ENCODE measurements around the gene SLC25A25.
"Not testable (repeated sequence)": the region's sequence is repeated elsewhere in the genome, so short reads cannot be mapped to it uniquely, and the experiment has no call there.

The SLC25A25 gene

DNA sequence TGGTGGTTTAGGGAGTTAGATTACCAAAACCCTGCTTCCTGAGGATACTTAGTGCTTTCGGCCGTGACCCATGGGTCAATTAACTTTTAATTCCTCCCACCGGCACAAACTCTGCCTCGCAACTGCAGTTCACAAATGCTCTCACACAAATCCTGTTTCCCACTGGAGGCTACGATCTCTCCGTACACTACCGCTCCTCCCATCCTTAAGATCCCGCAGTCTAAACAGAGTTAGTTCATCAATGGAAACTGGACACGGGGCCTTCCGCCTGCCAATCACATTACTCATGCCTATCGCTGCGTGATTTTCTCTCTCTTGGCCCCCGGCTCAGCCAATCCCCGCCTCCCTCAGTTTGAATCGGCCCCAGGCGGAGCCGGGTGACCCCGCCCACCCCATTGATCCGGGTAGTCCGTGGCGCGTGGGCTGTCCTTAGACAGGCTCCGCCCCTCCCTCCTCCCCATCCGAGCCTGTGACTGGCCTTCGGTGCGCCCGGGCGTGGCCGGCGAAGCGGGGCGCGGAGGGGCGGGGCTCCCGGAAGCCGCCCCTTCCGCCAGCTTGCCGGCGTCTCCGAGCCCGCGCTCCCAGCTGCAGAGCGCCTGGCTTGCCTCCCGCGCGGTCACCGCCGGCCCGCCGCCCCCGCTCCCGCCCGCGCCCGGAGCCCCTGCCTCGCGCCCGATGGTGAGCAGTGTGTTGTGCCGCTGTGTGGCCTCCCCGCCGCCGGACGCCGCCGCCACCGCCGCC, at the start of gene SLC25A25:
SLC25A25 (plus strand) TSS at position 588 of the 741 bp plus-strand sequence; CDS start at position 676, 88 bp downstream.
- peak in 55 of 56 donors; percentile 87 to 100 (median 99) for DNase-seq

DNA sequence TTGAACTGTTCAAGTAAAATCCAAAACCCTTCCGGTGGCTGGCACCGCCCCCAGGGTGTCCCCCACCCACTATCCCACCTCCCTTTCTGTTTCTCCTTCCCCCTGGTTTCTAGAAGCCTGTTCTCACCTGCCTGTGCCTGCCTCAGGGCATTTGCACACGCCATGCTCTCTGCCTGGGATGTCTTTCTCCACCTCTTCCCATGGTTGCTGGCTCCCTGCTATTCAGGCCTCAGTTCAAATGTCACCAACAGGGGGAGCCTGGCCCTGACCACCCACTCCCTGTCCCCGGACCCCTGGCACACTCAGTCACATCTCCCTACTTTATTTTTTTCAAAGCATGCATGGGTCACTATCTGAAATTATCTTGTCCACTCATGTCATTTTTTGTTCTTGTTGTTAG, 47.3 kb upstream of the SLC25A25 start:
- no peak for DNase-seq

DNA sequence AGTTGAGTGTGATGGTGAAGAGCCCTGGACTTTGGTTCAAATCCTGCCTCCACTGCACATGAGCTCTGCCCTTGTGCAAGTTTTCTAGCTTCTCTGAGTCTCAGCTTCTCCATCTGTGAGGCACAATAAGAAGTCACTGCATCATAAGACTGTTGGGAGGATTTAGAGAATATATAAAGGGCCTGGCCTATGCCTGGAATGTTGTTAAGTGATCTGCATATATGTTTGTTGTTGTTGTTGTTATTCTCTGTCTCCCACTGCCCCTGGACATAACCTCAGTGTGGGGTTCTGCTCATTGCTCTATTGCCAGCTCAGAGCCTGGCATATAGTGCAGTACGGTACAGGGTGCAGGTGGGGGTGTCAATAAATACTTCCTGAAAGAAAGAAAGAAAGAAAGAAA, 46.9 kb upstream of the SLC25A25 start:
- DNase-seq, result no peak

DNA sequence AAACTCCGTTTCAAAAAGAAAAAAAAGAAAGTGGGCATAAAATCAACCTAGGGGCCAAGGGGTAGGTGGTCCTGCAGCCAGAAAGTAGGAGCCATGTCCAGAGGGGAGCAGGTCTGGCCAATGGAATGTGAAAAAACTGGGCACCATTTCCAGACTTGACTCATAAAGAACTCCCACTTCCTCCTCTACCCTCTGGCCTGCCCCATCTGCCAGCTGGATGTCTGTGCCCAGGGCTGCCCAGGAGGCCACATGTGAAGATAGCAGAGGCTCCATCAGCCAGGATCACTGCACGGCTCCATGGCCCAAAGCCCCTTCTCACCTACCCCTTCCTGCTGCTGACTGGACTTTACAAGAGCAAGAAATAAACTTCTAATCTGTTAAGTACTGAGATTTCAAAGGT, 45.1 kb upstream of the SLC25A25 start:
- DNase-seq, result no peak

DNA sequence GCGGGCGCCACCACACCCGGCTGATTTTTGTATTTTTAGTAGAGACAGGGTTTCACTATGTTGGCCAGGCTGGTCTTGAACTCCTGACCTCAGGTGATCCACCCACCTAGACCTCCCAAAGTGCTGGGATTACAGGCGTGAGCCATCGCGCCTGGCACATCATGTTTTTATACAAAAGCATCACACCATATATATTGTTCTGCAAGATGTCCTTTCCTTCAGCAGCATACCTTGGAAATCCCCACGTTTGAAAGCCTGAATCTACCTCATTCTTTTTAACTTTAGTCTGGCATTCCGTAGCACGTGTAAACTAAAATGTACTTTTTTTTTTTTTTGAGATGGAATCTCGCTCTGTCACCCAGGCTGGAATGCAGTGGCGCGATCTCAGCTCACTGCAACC, 44.4 kb upstream of the SLC25A25 start:
- DNase-seq, result not testable (repeated sequence)

DNA sequence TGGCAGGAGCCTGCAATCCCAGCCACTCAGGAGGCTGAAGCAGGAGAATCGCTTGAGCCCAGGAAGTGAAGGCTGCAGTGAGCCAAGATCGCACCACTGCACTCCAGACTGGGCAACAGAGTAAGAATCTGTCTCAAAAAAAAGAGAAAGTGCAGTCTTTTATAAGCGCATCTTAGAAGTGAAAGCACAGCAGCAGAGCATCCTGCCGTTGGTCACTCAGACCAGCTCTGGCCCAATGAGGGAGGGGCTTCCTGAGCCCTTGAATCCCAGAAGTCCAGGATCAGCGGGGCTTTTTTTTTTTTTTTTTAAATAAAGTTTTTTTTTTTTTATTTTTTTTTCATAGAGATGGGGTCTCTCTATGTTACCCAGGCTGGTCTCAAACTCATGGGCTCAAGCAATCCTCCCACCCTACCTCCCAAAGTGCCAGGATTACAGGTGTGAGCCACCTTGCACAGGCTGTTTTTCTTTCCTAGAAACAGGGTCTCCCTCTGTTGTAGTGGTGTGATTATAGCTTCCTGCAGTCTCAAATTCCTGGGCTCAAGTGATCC, 43.2 kb upstream of the SLC25A25 start:
- DNase-seq, result no peak

DNA sequence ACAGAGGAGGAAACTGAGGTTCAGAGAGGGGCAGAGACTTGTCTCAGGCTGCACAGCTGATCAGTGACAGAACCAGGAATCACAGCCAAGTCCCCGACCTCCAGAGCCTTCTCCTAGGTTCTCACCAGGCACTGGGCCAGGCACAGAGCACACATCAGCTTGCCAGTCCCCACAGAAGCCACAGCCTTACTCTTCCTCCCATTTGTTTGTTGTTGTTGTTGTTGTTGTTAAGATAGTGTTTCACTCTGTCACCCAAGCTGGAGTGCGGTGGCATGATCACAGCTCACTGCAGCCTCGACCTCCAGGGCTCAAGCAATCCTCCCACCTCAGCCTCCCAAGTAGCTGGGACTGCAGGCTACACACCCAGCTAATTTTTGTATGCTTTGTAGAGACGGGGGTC, 42.3 kb upstream of the SLC25A25 start:
- DNase-seq, result no peak

DNA sequence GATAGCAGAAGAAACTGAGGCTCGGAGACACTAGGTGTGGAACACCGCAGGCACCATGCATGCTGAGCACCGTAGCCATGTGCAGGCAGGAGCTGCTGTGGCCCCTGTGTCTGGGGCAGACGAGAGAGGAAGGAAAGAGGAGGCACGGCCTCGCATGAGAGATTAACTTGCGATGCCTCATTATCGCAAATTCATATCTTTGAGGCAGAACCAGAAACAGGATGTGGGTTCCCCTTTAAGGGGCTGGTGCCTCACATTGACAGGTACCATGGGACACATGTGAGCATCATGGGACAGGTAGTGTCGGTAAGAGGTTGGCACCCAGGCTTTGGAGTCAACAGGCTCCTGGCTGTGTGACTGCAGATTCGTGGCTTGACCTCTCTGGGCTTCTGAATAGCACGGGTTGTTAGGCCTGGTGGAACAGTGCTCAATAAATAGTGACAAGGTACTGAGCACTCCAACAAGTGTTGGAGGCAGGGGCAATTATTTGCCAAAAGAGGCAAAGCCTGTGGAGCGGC, 41.7 kb upstream of the SLC25A25 start:
- DNase-seq, result no peak

DNA sequence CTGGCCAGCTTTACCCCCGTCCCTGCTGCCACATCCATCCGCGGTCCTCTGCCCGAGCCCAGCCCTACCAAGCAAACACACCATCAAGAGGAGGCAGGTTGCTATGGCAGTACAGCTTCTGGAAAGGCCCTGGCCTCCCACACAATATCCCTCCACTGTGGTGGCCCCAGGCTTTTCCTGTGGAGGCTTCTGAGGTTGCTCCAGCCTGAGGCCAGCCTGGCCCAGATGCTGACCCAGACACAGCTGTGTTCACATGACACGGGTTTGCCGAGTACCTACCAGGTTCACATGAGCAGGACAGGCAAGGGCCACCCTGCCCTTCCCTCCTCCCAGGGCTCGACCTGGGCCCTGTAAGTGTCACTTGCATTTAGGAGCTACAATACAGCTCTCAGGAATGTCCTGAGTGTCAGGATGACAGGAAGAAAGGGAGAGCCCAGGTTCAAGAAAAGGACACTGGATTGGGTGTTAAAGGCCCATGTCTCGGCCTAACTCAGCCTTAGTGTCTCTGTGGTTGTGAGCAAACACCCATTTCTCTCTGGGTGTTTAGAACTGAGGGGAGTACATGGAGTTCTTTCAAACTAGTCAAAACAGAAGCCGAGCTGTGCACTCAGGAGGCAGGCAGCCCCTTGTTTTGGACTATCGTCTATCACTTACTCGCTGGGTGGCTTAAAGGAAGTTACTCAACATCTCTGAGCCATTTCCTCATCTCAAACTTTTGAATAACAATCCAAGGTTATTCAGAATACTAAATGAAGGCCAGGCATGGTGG, 41.1 kb upstream of the SLC25A25 start:
- DNase-seq, result no peak

DNA sequence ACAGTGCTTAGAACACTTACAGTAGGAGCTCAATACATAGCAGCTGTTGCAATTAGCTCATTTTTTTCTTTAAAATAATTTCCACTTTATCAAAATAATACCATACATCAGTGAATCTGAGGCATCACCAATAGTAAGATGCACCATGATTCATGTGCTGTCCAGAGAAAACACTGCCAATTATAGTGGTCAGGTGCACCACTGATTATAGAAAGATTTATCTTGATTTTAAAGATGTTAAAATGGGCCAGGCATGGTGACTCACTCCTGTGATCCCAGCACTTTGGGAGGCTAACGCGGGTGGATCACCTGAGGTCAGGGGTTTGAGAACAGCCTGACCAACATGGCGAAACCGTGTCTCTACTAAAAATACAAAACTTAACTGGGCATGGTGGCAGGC, 40.3 kb upstream of the SLC25A25 start:
- DNase-seq, result no peak

DNA sequence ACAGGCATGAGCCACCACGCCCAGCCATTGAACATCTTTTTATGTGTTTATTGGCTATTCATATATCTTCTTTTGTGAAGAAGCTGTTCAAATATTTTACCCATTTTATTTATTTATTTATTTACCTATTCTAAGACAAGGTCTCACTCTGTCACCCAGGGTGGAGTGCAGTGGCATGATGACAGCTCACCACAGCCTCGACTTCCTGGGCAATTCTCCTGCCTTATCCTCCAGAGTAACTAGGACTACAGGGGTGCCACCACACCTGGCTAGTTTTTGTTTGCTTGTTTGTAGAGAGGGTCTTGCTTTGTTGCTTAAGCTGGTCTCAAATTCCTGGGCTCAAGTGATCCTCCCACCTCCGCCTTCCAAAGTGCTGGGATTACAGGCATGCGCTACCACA, 34.4 kb upstream of the SLC25A25 start:
- no peak for DNase-seq

DNA sequence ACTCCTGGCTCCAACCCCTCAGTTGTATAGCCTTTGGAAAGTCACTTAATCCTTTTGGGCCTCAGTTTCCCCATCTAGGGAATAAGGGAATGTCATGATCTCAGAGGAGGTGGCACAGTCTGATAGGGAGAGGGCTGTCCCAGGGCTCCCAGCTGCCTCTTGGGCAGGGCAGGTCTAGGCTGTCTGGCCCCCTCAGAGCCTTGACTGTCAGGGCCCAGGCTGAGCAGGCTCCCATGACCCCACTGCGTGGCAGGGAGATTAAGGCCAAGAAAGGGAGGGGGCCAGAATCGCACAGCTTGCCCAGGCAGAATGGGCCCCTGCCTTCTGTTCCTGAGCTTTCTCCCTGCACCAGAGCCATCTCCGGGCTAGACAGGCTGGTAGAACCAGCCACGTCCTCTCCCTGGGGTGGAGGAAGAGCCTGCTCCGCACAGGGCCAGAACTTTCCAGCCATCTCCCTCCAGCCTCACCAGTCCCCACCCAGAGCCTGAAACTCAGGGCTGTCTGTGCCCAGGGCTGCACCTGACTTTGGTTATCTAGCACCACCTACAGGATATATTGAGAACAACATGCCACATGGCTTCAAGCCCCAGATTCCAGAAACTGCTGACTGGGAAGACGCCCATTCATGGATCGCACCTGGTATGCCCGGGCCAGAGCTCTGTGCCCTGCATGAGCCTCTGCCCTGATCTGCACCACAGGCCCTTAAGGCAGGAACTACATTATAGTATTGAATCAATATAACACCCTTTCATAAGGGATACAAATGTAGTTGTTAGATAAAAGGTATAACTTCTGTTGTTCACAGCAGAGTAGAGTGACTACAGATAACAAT, 33.0 kb upstream of the SLC25A25 start:
- peak in 48 of 56 donors; percentile 3 to 77 (median 43) for DNase-seq

DNA sequence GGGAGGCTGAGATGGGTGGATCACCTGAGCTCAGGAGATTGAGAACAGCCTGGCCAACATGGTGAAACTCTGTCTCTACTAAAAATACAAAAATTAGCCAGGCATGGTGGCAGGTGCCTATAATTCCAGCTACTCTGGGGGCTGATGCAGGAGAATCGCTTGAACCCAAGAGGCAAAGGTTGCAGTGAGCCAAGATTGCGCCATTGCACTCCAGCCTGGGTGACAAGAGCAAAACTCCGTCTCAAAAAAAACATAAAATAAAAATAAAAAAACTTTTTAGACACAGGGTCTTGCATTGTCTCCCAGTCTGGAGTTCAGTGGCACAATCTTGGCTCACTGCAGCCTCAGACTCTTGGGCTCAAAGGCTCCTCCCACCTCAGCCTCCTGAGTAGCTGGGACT, 31.5 kb upstream of the SLC25A25 start:
- DNase-seq, result not testable (repeated sequence)

DNA sequence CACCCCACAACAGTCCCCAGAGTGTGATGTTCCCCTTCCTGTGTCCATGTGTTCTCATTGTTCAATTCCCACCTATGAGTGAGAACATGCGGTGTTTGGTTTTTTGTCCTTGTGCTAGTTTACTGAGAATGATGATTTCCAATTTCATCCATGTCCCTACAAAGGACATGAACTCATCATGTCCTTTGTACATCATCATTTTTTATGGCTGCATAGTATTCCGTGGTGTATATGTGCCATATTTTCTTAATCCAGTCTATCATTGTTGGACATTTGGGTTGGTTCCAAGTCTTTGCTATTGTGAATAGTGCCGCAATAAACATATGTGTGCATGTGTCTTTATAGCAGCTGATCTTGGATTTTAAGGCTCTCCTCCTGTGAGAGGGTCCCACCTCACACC, 27.2 kb upstream of the SLC25A25 start:
- not testable (repeated sequence) for DNase-seq

DNA sequence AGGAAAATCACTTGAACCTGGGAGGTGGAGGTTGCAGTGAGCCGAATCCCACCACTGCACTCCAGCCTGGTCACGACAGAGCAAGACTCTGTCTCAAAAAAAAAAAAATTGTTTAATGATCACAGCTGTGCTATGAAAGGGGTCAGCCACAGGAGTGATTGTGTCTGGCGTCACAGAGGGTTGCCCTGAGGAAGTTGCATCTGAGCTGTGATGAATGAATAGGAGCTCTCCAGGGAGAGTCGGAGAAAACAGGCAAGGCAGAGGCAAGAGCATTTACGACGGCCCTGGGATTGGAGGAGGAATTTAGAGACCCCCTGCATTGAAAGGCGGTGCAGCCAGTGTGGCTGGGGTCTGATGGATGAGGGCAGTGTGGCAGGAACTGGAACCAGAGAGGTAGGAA, 26.0 kb upstream of the SLC25A25 start:
- DNase-seq, result no peak

DNA sequence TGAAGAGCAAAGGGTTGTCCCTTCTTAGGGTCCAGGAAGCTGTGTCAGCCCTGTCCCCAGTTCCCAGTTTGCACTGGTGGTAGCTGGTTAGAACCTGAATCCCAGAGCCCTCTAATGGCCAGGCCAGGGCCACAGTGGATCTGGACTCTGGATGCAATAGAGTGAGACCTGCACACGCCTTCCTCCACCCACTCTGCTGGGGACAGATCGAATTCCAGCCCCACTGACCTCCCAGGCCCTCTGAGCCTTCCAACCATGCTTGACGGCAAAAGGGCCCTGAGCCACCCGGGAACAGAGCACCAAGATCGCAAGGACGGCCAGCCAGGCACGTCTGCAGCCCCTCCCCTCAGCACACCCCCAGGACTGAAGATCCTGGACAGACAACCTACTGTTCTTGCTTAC, 24.6 kb upstream of the SLC25A25 start:
- no peak for DNase-seq

DNA sequence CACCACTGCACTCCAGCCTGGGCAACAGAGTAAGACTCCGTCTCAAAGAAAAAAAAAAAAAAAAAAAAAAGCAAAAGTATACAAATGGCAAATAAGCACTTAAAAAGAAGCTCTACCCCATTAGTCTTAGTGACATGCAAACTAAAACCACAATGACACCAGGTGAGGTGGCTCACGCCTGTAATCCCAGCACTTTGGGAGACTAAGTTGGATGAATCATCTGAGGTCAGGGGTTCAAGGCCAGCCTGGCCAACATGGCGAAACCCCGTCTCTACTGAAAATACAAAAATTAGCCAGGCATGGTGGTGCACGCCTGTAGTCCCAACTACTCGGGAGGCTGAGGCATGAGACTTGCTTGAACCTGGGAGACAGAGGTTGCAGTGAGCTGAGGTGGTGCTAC, 22.6 kb upstream of the SLC25A25 start:
- not testable (repeated sequence) for DNase-seq

DNA sequence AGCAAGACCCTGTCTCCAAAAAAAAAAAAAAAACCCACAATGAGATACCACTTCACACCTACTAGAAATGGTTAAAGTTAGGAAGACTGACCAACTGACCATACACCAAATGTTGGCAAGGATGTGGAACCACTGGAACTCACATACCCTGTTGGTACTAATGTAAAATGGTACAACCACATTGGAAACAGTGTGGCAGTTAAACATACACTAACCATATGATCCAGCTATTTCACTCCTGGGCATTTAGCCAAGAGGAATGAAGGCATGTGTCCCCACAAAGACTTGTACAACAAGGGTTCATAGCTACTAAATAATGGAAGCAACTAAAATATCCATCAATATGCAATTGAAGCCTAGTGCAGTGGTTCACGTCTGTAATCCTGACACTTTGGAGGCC, 22.2 kb upstream of the SLC25A25 start:
- DNase-seq, result no peak

DNA sequence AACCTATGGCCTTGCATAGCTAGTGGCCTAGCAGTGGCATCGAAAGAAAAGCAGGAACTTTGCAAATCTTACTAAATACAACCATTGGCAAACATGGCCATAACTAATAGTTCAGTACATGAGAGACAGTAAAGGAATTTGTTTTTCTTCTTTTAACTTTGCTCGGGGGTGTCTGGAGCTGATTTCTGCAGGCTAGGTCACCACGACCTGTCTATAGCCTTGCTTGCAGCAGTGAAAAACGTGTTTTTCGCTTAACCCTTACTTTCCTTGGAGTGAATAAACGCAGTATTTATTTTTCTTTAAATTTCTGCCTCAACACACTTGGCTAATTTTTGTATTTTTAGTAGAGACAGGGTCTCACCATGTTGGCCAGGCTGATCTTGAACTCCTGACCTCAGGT, 20.8 kb upstream of the SLC25A25 start:
- no peak for DNase-seq

DNA sequence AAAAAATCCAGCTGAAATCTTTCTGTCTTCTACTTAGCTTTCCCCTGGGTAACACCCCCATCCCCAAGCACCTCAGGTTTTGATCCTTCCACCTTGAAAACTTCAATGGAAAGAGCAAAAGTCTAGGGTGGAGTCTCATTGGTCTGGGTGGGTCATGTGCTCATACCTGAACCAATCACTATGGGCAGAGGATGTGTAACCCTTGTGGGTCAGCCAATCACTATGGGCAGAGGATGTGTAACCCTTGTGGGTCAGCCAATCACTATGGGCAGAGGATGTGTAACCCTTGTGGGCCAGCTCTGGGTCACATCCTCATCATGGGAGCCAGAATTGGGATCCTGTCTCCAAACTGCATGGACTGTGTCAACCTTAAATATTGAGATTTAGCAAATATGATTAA, 19.4 kb upstream of the SLC25A25 start:
- no peak for DNase-seq

DNA sequence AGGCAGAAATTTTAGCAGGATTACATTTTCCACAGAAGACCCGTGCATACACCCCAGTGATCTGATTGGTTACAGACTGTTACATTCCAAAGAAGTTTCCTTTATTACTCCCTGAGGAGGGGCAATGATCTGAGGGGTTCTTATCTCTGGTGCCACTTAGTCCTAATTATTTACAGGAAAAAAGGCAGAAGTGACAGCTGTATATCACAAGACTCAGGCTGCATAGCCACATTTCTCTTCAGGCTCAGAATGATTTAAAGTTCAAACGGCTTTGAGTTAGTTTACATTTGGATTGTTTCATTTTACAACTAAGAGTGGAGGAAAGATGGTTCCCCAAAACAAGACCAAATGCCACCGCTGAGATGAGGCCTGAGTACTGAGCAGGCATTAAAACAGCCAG, 18.2 kb upstream of the SLC25A25 start:
- no peak for DNase-seq
